ENCODE results near the gene RCAN1. TPM values are rescaled to one million over a fixed set of nuclear protein-coding genes. Genes with fewer than 3 reads are reported as not detected.
"Not testable (repeated sequence)": the region's sequence is repeated elsewhere in the genome, so short reads cannot be mapped to it uniquely, and the experiment has no call there.

The RCAN1 gene
- total RNA-seq, 3 donors from 2014 or later (not counting 1 experiment from before 2014, with no cell fraction given), result 6.7 to 8.9 (median 8.2) TPM

DNA sequence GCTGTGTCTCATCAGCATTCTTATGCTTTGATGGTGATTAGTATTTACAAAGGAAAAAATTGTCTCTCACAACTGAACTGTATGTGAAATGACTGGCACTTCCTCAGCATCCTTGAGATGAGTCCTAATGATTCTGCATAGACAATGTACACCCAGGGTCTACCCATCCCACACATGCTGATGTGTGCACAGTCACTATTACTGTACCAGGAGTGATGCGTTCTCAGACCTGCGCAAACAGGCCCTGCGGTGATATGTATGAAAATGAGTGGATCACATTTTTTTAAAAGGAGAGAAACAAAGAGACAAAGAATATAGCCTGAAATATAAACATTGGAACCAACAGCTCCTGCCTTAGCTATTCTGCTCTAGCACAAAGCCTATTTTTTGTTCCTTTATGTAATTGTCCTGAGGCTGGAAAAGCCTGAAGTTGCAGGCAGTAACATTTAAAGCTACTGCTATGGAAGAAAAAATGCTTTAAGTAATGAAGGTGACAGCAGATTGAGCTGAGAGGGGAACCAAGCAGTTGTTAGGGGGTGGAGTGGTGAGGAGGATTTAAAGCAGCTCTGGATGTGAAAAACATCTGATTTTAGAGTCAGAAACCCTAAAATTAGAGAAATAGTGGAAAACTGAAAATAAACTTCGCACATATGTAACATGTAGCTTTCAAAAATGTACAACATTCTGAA, 5.5 kb downstream of the RCAN1 start:
- Mint-ChIP-seq H3K4me1 (peaks cover 23% of the 10 kb centered on the region in 2 donors), H3K27ac (no peak overlapping the region), H3K9me3 (no peaks in the 10 kb centered on the region), H3K27me3 (ENCODE audit: low read depth in 2 of 2) (peaks cover 0 to 2% of the 10 kb centered on the region in 2 donors), H3K36me3 (no peaks in the 10 kb centered on the region), H3K4me3 (no peak overlapping the region)
- intact Hi-C loops (cut with micrococcal nuclease), result no loop called here
- H3K9me3 ChIP-seq (ENCODE audit: control insufficient read depth, insufficient read depth, low read length), result no peaks in the 10 kb centered on the region
- H3K4me1 ChIP-seq (ENCODE audit: control insufficient read depth, insufficient read depth, low read length), result peaks cover 8% of the 10 kb centered on the region
- ATAC-seq, result no peak
- H3K4me3 ChIP-seq (ENCODE audit: low read length), result no peak overlapping the region
- DNase-seq, result no peak
- H3K27ac ChIP-seq (ENCODE audit: low read length), result no peak overlapping the region
- 100% methylated on average over 3 of the region's 4 CpGs for WGBS (ENCODE audit: insufficient coverage)
- H3K36me3 ChIP-seq (ENCODE audit: control insufficient read depth, insufficient read depth, low read length), result no peaks in the 10 kb centered on the region
- H3K27me3 ChIP-seq (ENCODE audit: control insufficient read depth, insufficient read depth, low read length), result no peaks in the 10 kb centered on the region
- TF ChIP-seq, protein P1, sequence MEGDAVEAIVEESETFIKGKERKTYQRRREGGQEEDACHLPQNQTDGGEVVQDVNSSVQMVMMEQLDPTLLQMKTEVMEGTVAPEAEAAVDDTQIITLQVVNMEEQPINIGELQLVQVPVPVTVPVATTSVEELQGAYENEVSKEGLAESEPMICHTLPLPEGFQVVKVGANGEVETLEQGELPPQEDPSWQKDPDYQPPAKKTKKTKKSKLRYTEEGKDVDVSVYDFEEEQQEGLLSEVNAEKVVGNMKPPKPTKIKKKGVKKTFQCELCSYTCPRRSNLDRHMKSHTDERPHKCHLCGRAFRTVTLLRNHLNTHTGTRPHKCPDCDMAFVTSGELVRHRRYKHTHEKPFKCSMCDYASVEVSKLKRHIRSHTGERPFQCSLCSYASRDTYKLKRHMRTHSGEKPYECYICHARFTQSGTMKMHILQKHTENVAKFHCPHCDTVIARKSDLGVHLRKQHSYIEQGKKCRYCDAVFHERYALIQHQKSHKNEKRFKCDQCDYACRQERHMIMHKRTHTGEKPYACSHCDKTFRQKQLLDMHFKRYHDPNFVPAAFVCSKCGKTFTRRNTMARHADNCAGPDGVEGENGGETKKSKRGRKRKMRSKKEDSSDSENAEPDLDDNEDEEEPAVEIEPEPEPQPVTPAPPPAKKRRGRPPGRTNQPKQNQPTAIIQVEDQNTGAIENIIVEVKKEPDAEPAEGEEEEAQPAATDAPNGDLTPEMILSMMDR (IDR thresholded peaks at IDR 0.05), result no peak

DNA sequence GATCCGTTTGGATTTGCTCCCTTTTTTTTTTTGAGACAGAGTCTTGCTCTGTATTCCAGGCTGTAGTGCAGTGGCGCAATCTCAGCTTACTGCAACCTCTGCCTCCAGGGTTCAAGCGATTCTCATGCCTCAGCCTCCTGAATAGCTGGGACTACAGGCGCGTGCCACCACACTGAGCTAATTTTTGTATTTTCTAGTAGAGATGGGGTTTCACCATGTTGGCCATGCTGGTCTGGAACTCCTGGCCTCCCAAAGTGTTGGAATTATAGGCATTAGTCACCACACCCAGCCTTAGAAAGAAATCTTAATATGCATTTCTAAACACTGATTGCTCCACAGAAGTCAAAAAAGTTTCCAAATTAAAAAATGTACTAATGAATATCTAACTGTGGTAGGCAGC, 7.5 kb downstream of the RCAN1 start:
- H3K9me3 ChIP-seq (ENCODE audit: control insufficient read depth, insufficient read depth, low read length); intact Hi-C loops (cut with micrococcal nuclease); ATAC-seq; H3K4me1 ChIP-seq (ENCODE audit: control insufficient read depth, insufficient read depth, low read length); H3K27ac Mint-ChIP-seq; H3K36me3 ChIP-seq (ENCODE audit: control insufficient read depth, insufficient read depth, low read length); H3K36me3 Mint-ChIP-seq; H3K27me3 Mint-ChIP-seq (ENCODE audit: low read depth in 2 of 2); H3K27ac ChIP-seq (ENCODE audit: low read length); DNase-seq; H3K27me3 ChIP-seq (ENCODE audit: control insufficient read depth, insufficient read depth, low read length); H3K9me3 Mint-ChIP-seq; H3K4me3 Mint-ChIP-seq; H3K4me3 ChIP-seq (ENCODE audit: low read length): not testable (repeated sequence)
- peaks cover 12 to 13% of the 10 kb centered on the region in 2 donors for H3K4me1 Mint-ChIP-seq
- WGBS (ENCODE audit: insufficient coverage), result 94% methylated on average over 5 of the region's 5 CpGs

DNA sequence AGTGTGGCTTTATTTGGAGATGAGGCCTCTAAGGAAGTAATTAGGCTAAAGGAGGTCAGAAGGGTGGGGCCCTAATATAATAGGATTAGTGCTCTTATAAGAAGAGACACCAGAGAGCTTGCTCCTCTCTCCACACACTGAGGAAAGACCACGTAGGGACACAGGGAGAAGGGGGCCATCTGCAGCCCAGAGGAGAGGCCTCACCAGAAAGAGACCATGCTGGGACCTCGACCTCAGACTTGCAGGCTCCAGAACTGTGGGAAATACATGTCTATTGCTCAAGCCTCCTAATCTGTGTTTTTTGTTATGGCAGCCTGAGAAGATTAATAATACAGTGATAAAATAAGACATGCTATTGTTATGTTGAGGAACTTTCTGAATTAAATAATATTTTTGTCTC, 8.3 kb downstream of the RCAN1 start:
- Mint-ChIP-seq H3K4me3 (no peak overlapping the region), H3K4me1 (peaks cover 5 to 6% of the 10 kb centered on the region in 2 donors), H3K27me3 (ENCODE audit: low read depth in 2 of 2) (no peaks in the 10 kb centered on the region), H3K9me3 (no peaks in the 10 kb centered on the region), H3K36me3 (no peaks in the 10 kb centered on the region), H3K27ac (no peak overlapping the region)
- peaks cover 2% of the 10 kb centered on the region for H3K4me1 ChIP-seq (ENCODE audit: control insufficient read depth, insufficient read depth, low read length)
- TF ChIP-seq, protein P1 (IDR thresholded peaks at IDR 0.05), result no peak
- DNase-seq (no peak), ATAC-seq (no peak)
- no peaks in the 10 kb centered on the region for H3K27me3 ChIP-seq (ENCODE audit: control insufficient read depth, insufficient read depth, low read length)
- H3K27ac ChIP-seq (ENCODE audit: low read length), result no peak overlapping the region
- H3K36me3 ChIP-seq (ENCODE audit: control insufficient read depth, insufficient read depth, low read length), result no peaks in the 10 kb centered on the region
- no peaks in the 10 kb centered on the region for H3K9me3 ChIP-seq (ENCODE audit: control insufficient read depth, insufficient read depth, low read length)
- intact Hi-C loops (cut with micrococcal nuclease), result no loop called here
- no peak overlapping the region for H3K4me3 ChIP-seq (ENCODE audit: low read length)
- WGBS (ENCODE audit: insufficient coverage), result 47% methylated on average over 2 of the region's 2 CpGs

DNA sequence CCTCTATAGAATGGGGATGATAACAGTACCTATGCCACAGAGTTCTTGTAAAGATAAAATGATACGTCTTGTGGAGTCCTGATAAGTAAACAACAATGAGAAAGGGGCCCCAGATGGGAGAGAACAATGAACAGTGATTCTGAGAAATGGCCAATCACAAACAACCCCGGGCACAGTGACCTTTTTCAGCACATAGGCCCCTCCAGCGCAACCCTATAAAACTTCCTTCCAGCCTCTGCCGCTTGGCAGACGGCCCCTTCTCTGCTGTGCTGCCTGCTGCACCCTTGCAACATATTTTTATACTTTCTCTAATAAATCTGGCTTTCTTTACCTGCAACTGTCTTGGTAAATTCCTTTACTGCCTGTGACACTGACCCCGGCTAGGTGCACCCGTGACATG, 8.9 kb downstream of the RCAN1 start:
- Mint-ChIP-seq H3K36me3 (no peaks in the 10 kb centered on the region), H3K9me3 (no peaks in the 10 kb centered on the region), H3K27me3 (ENCODE audit: low read depth in 2 of 2) (no peaks in the 10 kb centered on the region), H3K4me3 (no peak overlapping the region), H3K4me1 (peaks cover 5 to 6% of the 10 kb centered on the region in 2 donors), H3K27ac (no peak overlapping the region)
- TF ChIP-seq, protein P1 (IDR thresholded peaks at IDR 0.05), result no peak
- H3K27ac ChIP-seq (ENCODE audit: low read length), result no peak overlapping the region
- intact Hi-C loops (cut with micrococcal nuclease), result no loop called here
- H3K27me3 ChIP-seq (ENCODE audit: control insufficient read depth, insufficient read depth, low read length), result no peaks in the 10 kb centered on the region
- H3K36me3 ChIP-seq (ENCODE audit: control insufficient read depth, insufficient read depth, low read length), result no peaks in the 10 kb centered on the region
- H3K9me3 ChIP-seq (ENCODE audit: control insufficient read depth, insufficient read depth, low read length), result no peaks in the 10 kb centered on the region
- no peak overlapping the region for H3K4me3 ChIP-seq (ENCODE audit: low read length)
- H3K4me1 ChIP-seq (ENCODE audit: control insufficient read depth, insufficient read depth, low read length), result peaks cover 2% of the 10 kb centered on the region
- DNase-seq (no peak), ATAC-seq (no peak)
- WGBS (ENCODE audit: insufficient coverage), result 95% methylated on average over 5 of the region's 7 CpGs

DNA sequence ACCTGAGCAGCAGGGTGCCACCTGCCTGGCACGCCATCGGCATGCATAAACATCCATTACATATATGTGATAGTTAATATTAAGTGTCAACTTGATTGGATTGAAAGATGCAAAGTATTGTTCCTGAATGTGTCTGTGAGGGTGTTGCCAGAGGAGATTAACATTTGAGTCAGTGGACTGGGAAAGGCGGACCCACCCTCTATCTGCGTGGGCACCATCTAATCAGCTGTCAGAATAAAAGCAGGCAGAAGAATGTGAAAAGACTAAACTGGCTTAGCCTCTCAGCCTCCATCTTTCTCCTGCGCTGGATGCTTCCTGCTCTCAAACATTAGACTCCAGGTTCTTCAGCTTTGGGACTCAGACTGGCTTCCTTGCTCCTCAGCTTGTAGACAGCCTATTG, 10.0 kb downstream of the RCAN1 start:
- H3K4me1 Mint-ChIP-seq; H3K27ac Mint-ChIP-seq; intact Hi-C loops (cut with micrococcal nuclease); H3K36me3 ChIP-seq (ENCODE audit: control insufficient read depth, insufficient read depth, low read length); H3K4me3 Mint-ChIP-seq; DNase-seq; H3K36me3 Mint-ChIP-seq; H3K27me3 ChIP-seq (ENCODE audit: control insufficient read depth, insufficient read depth, low read length); H3K9me3 ChIP-seq (ENCODE audit: control insufficient read depth, insufficient read depth, low read length); H3K4me1 ChIP-seq (ENCODE audit: control insufficient read depth, insufficient read depth, low read length); H3K27me3 Mint-ChIP-seq (ENCODE audit: low read depth in 2 of 2); H3K4me3 ChIP-seq (ENCODE audit: low read length); H3K27ac ChIP-seq (ENCODE audit: low read length); ATAC-seq; H3K9me3 Mint-ChIP-seq: not testable (repeated sequence)
- 96% methylated on average over 4 of the region's 5 CpGs for WGBS (ENCODE audit: insufficient coverage)
